NCI-H226 (cell line): Measurements from ENCODE around the gene LAMC3.

Experiments used
- DNase-seq: peaks from one replicate; pipeline ENCODE4 v3.0.0-alpha.2; 2015

LAMC3 gene

DNA sequence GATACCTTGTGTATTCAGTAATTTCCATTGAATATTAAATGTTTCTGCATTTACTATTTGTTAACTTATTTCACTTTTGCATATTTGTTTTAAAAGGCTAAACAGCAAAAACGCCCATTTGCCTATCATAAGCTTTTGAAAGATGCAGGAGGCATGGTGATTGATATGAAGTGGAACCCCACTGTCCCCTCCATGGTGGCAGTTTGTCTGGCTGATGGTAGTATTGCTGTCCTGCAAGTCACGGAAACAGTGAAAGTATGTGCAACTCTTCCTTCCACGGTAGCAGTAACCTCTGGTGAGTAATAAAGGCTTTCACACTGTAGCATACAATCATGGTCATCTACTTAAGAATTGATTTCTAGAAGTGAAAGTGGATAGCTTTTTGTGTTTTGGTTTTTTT, 120.2 kb downstream of the LAMC3 start:
- no peak for DNase-seq

DNA sequence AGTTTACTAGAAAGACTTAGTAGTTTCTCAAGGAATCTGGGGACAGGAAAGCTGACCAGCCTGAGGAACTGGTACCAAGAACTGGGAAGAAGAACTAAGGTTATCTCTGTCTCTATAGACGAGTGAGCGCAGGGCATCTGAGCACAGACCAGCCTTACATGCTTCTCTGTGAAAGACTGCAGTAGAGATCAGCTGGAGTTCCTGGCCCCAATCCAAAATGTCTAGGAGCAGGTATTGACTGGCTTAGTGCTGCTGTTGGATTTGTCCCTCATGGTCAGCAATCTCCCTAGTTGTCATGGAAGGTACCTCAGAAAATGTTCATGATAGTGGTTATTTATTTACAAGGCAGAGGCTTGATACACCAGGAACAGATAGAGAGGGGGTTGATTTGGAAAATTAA, 129.7 kb downstream of the LAMC3 start:
- no peak for DNase-seq

DNA sequence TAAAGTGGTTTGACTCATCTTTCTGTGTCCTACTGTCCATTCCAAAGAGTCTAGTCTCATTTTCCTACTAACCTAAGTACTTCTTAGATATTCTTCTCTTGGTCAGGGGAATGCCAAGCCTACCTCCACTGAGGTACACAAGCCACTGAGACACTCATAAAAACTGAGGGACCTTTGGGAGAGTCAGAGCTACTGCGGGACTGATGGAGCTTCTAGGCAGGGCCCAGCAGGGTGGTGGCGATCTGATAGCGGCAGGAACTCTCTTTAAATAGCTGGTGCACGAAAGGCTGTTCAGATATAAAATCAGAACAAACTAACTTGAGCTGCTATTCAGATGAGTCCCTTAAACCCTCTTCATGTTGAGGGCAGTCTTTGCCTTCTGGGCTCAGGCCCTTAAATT, 131.1 kb downstream of the LAMC3 start:
- no peak for DNase-seq

DNA sequence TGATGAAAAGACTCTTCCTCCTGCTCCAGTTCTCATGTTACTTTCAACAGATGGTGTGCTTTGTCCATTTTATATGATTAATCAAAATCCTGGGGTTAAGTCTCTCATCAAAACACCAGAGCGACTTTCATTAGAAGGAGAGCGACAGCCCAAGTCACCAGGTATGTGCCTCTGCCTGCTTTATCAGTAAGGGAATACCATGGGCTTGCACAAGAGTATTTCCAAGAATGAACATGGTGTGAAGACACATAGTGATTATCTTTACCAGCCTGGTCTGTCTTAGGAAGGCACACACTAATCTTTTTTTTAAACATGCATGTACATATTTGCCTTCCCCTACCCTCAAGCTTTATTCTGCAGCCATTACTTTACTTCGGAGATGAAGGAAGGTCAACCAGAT, 131.6 kb downstream of the LAMC3 start:
- no peak for DNase-seq

DNA sequence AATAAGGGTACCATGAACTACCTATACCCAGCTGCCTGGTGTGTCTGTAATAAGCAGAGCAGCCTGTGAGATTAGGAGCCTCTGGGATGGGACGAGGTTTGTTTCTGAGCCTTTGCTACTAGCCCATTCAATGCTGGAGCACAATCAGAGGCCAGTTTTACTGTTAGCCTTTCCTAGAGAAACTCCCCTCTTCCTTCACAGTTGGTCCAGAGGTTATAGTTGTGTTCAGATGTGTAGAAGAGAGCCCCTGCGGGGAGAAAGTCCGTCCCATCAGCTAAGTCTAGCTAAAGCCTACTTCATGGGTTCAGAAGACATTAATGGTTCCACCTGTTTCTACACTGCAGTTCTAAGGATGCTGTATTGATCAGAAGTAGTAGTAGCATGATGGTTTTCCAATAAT, 133.2 kb downstream of the LAMC3 start:
- DNase-seq: no peak
